Mesendoderm (in vitro differentiated cells): ENCODE measurements around the gene MAST4.

Experiments used
- DNase-seq: peaks from one replicate; pipeline ENCODE4 v3.0.0; 2013
- H2AK5ac ChIP-seq: 2 replicates; pipeline ENCODE4 v1.6.1; 2013; ENCODE audit warnings: low read length, inconsistent platforms
- H2BK120ac ChIP-seq: 2 replicates; pipeline ENCODE4 v1.6.1; 2013; ENCODE audit warnings: low read depth, mild to moderate bottlenecking, low read length, moderate library complexity, mixed read lengths
- H2BK15ac ChIP-seq: replicated peaks from 2 replicates; pipeline ENCODE4 v1.6.1; 2013; ENCODE audit warnings: low read depth, mild to moderate bottlenecking, moderate library complexity
- H2BK5ac ChIP-seq: 2 replicates; pipeline ENCODE4 v1.6.1; 2013; ENCODE audit warnings: low read length, inconsistent platforms
- H3K18ac ChIP-seq: 2 replicates; pipeline ENCODE4 v1.6.1; 2013; ENCODE audit warnings: mild to moderate bottlenecking, low read length, mixed read lengths
- H3K23ac ChIP-seq: one replicate; pipeline ENCODE4 v1.6.1; 2013; ENCODE audit warnings: low read length
- H3K27ac ChIP-seq: 2 replicates; pipeline ENCODE4 v1.5.1; 2013; ENCODE audit warnings: low read depth, mild to moderate bottlenecking, inconsistent platforms, low read length, moderate library complexity
- H3K27me3 ChIP-seq: 2 replicates; pipeline ENCODE4 v1.6.1; 2013; ENCODE audit warnings: low read length, control low read depth, mild to moderate bottlenecking, inconsistent platforms; ENCODE audit not compliant: insufficient read depth, poor library complexity
- H3K36me3 ChIP-seq: 2 replicates; pipeline ENCODE4 v1.6.1; 2013; ENCODE audit warnings: low read length, inconsistent platforms; ENCODE audit not compliant: control insufficient read depth, insufficient read depth
- H3K4ac ChIP-seq: one replicate; pipeline ENCODE4 v1.6.1; 2013; ENCODE audit warnings: low read depth, mild to moderate bottlenecking, low read length, moderate library complexity
- H3K4me1 ChIP-seq: 2 replicates; pipeline ENCODE4 v1.6.1; 2013; ENCODE audit warnings: low read depth, low read length, inconsistent platforms; ENCODE audit not compliant: control insufficient read depth
- H3K4me2 ChIP-seq: 2 replicates; pipeline ENCODE4 v1.6.1; 2013; ENCODE audit warnings: low read length
- H3K4me3 ChIP-seq: 2 replicates; pipeline ENCODE4 v1.5.1; 2013; ENCODE audit warnings: mild to moderate bottlenecking, low read length
- H3K56ac ChIP-seq: one replicate; pipeline ENCODE4 v1.6.1; 2013; ENCODE audit warnings: low read length
- H3K79me1 ChIP-seq: 2 replicates; pipeline ENCODE4 v1.6.1; 2013; ENCODE audit warnings: low read length, inconsistent platforms
- H3K79me2 ChIP-seq: 2 replicates; pipeline ENCODE4 v1.6.1; 2013; ENCODE audit warnings: mild to moderate bottlenecking, low read length; ENCODE audit not compliant: control insufficient read depth, insufficient read depth
- H3K9ac ChIP-seq: 2 replicates; pipeline ENCODE4 v1.6.1; 2013; ENCODE audit warnings: low read length, inconsistent platforms
- H4K5ac ChIP-seq: one replicate; pipeline ENCODE4 v1.6.1; 2013; ENCODE audit warnings: low read length
- H4K8ac ChIP-seq: one replicate; pipeline ENCODE4 v1.6.1; 2013; ENCODE audit warnings: low read depth, mild to moderate bottlenecking, control low read depth, low read length, moderate library complexity
- WGBS: extraction: QIAGEN DNeasy Blood & Tissue Kit; methylation state at CpG from one replicate; pipeline ENCODE4 v1.1.7; 2013; ENCODE audit warnings: low lambda C conversion rate, missing lambda C conversion rate; ENCODE audit not compliant: insufficient coverage; ENCODE audit errors: extremely low coverage; 5-methylcytosine and 5-hydroxymethylcytosine counted together

Gene MAST4

DNA sequence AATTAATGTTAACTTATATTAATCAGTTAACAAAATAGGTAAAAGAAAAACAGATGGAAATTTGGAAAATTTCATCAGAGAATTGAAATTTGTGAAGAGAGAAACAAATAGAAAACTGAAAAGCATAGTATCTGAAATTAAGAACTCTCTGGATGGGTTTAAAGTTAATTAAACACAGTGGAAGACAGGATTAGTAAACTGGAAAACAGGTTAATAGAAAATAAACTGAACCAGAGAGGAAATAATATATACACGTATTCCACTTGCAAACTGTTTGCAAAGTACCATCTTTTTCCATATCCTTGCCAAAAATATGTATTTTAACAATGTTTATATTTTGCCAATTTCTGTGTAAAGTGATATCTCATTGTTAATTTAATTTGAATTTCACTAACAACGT, 342.9 kb downstream of the MAST4 start:
- Histone ChIP-seq H3K9ac (no peak overlapping the region), H3K79me1 (no peaks in the 10 kb centered on the region), H3K23ac (no peak overlapping the region), H3K56ac (no peak overlapping the region), H2BK120ac (no peak overlapping the region), H2AK5ac (no peak overlapping the region), H2BK15ac (no peak overlapping the region), H3K27me3 (no peaks in the 10 kb centered on the region), H3K18ac (no peak overlapping the region), H3K4me1 (no peaks in the 10 kb centered on the region), H3K4me2 (no peak overlapping the region), H3K79me2 (no peaks in the 10 kb centered on the region), H3K27ac (no peak overlapping the region), H4K8ac (no peak overlapping the region), H3K4me3 (no peak overlapping the region), H2BK5ac (no peak overlapping the region), H3K4ac (no peak overlapping the region), H3K36me3 (no peaks in the 10 kb centered on the region), H4K5ac (no peak overlapping the region)
- no peak for DNase-seq
- WGBS: no CpG with 5 or more reads among the region's 2 CpGs

DNA sequence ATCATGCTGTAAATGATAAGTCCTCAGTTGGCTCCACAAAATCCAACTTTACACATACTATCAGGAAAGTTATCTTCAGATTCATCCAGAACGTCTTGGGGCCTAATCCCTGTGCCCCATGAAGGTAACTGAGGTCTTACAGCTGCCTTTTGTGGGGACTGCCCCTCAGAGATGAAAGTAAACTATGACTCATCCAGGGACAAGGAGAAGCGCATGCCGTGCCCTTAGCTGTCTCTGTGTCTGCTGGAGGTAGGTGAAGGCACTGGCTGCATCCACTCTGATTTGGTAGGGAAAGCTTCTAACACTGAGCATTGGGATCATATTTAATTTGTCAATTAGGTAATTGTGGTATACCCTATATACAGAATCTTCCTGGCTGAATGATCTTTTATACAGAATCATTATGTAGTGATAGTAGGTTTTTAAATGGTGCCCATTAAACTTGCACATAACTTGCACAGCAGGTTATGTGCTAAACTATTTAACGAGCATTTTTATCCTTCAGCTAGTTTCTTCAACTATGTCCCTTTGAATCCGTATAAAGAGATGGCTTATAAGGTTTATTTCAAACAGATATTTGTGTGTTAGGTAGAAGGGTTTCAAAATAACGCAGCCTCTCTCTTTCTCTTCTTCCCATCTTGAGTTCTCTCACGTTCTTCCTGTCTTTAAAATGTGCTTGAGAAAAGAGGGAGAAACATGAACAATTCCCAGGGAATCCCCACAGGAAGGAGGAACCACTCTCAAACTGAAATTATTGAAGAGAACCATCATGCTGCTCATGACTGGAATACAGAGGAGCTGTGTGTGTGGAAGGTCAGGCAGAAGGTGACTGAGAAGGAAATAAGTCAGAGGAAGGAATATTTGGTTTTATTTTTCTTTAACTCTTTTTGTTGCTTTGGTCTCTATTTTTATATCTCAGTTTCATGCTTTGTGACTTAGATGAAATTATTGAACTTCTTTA, 349.5 kb downstream of the MAST4 start:
- Histone ChIP-seq H3K27ac (no peak overlapping the region), H2AK5ac (no peak overlapping the region), H3K9ac (no peak overlapping the region), H3K4ac (no peak overlapping the region), H2BK15ac (no peak overlapping the region), H3K23ac (no peak overlapping the region), H3K4me2 (no peak overlapping the region), H3K56ac (no peak overlapping the region), H4K5ac (no peak overlapping the region), H3K4me1 (no peaks in the 10 kb centered on the region), H3K18ac (no peak overlapping the region), H3K79me1 (no peaks in the 10 kb centered on the region), H3K36me3 (no peaks in the 10 kb centered on the region), H2BK5ac (no peak overlapping the region), H2BK120ac (no peak overlapping the region), H3K79me2 (no peaks in the 10 kb centered on the region), H3K4me3 (no peak overlapping the region), H3K27me3 (no peaks in the 10 kb centered on the region), H4K8ac (no peak overlapping the region)
- no CpG with 5 or more reads among the region's 7 CpGs for WGBS
- DNase-seq: peak; percentile 40

DNA sequence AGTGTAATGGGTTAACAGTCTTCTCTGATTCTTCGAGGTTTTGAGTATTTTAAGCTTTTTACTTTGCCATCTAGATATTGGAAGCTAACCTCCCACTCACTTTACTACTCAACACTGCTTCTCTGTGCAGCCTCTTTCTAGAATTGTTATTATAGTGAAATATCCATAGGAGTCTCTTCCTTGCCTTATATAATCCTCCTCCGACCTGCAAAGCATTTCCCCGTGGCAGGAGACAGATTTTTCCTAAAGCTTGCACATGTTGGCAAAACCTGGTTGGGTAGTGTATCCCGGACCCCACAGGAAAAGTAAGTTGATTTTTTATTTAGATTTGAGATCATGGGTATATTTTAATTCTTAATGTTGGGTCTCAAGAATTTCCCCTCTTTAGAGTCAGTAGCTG, 351.3 kb downstream of the MAST4 start:
- no peak overlapping the region for H3K4me3 ChIP-seq
- WGBS: no CpG with 5 or more reads among the region's 4 CpGs
- H3K36me3 ChIP-seq: no peaks in the 10 kb centered on the region

DNA sequence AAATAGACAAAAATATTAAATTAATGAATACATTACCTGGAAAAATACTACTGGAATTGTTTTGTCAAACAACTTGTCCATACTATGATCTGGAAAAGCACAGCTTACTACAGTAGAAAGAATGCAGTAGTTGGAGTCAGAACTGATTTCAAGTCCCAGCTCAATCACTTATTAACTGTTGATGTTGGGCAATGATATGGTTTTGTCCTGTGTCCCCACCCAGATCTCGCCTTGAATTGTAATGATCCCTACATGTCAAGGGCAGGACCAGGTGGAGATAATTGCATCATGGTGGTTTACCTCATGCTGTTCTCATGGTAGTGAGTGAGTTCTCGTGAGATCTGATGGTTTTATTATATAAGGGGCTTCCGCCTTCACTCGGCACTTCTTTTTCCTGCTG, 352.9 kb downstream of the MAST4 start:
- Histone ChIP-seq H3K4me1 (no peaks in the 10 kb centered on the region), H3K27ac (no peak overlapping the region), H2AK5ac (no peak overlapping the region), H3K27me3 (no peaks in the 10 kb centered on the region), H3K18ac (no peak overlapping the region), H3K9ac (no peak overlapping the region), H2BK120ac (no peak overlapping the region), H2BK5ac (no peak overlapping the region), H4K8ac (no peak overlapping the region), H3K4ac (no peak overlapping the region), H4K5ac (no peak overlapping the region), H3K79me2 (no peaks in the 10 kb centered on the region), H3K4me2 (no peak overlapping the region), H3K23ac (no peak overlapping the region), H3K56ac (no peak overlapping the region), H2BK15ac (no peak overlapping the region), H3K4me3 (no peak overlapping the region), H3K36me3 (no peaks in the 10 kb centered on the region), H3K79me1 (no peaks in the 10 kb centered on the region)
- DNase-seq: no peak
- WGBS: no CpG with 5 or more reads among the region's 4 CpGs

More for the DNA sequence above, 351.3 kb downstream of the MAST4 start:
- H3K23ac ChIP-seq: no peak overlapping the region
- no peaks in the 10 kb centered on the region for H3K79me2 ChIP-seq
- no peak overlapping the region for H2BK120ac ChIP-seq
- no peak overlapping the region for H3K4ac ChIP-seq
- H4K5ac ChIP-seq: no peak overlapping the region
- no peak overlapping the region for H2AK5ac ChIP-seq
- no peak overlapping the region for H3K27ac ChIP-seq
- H3K79me1 ChIP-seq: no peaks in the 10 kb centered on the region
- H3K18ac ChIP-seq: no peak overlapping the region
- H3K4me2 ChIP-seq: no peak overlapping the region
- H4K8ac ChIP-seq: no peak overlapping the region
- H3K4me1 ChIP-seq: no peaks in the 10 kb centered on the region
- DNase-seq: no peak
- H2BK15ac ChIP-seq: no peak overlapping the region
- H2BK5ac ChIP-seq: no peak overlapping the region
- H3K27me3 ChIP-seq: no peaks in the 10 kb centered on the region
- no peak overlapping the region for H3K56ac ChIP-seq
- H3K9ac ChIP-seq: no peak overlapping the region

DNA sequence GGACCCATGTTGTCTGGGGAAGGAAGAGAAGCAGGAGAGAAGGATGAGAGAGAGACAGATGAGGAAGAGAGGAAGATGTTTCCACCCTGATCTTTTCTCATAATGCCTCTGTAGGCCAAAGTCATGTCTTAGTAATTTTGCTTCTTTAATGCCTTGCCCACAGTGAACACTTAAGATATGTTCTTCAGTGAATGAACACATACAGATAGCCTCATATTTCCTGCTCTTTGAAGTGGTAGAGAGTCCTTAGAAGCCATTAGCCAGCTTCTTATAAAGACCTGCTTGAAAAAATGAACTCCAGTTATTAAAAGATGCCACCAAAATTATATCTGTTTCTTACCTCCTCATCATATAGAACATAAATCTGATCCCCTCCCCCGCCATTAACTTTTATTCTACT, 356.0 kb downstream of the MAST4 start:
- Histone ChIP-seq H4K8ac (no peak overlapping the region), H3K79me2 (no peaks in the 10 kb centered on the region), H3K18ac (no peak overlapping the region), H2BK15ac (no peak overlapping the region), H2BK5ac (no peak overlapping the region), H3K36me3 (no peaks in the 10 kb centered on the region), H3K4me3 (no peak overlapping the region), H2BK120ac (no peak overlapping the region), H3K23ac (no peak overlapping the region), H4K5ac (no peak overlapping the region), H3K4ac (no peak overlapping the region), H3K56ac (no peak overlapping the region), H3K79me1 (no peaks in the 10 kb centered on the region), H3K27me3 (no peaks in the 10 kb centered on the region), H3K9ac (no peak overlapping the region), H3K4me1 (no peaks in the 10 kb centered on the region), H2AK5ac (no peak overlapping the region), H3K27ac (no peak overlapping the region), H3K4me2 (no peak overlapping the region)
- DNase-seq: no peak
- WGBS: no CpG with 5 or more reads among the region's 1 CpG
